ENCODE data around the gene ULK3.
A peak's percentile ranks its signal among the peaks of the same experiment; 100 is the strongest.

Gene ULK3

DNA sequence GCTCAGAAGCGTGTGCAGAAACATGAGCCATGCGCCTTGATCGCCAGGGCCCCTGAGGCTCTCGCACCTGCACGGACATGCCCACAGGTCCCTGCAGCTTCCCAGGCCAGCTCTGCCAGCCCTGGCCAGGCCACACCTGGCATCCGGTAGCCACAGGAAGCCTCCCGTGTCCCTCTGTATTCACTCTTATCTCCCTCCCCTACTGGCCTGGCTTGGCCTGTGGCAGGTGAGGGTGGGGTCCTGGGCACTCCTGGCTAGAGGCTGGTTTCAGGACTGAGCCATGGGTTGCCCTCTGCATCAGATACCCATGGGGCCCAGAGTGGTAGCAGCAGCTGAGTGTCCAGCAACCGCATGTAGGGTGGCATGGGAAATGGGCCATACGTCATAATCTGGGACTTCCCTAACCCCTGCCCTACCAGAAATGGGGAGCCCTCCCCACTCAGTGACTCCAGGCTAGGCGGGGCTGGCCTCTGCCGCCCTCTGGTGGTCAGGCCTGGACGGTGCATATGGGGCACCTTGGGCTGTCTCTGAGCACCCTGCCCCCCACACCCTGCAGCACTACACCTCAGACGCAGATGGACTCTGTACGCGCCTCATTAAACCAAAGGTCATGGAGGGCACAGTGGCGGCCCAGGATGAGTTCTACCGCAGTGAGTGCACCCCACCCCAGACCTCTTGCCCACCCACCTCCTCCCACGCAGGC is 42.9 kb downstream of the ULK3 start (continued):
- no peak for TF ChIP-seq ZNF623 (tag by site-specific recombination; IDR thresholded peaks at IDR 0.05)
- TF ChIP-seq EGR2 (tag by site-specific recombination; IDR thresholded peaks at IDR 0.05; ENCODE audit: low read depth) = peak; percentile 47
- TF ChIP-seq, protein P1, sequence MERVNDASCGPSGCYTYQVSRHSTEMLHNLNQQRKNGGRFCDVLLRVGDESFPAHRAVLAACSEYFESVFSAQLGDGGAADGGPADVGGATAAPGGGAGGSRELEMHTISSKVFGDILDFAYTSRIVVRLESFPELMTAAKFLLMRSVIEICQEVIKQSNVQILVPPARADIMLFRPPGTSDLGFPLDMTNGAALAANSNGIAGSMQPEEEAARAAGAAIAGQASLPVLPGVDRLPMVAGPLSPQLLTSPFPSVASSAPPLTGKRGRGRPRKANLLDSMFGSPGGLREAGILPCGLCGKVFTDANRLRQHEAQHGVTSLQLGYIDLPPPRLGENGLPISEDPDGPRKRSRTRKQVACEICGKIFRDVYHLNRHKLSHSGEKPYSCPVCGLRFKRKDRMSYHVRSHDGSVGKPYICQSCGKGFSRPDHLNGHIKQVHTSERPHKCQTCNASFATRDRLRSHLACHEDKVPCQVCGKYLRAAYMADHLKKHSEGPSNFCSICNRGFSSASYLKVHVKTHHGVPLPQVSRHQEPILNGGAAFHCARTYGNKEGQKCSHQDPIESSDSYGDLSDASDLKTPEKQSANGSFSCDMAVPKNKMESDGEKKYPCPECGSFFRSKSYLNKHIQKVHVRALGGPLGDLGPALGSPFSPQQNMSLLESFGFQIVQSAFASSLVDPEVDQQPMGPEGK (tag by site-specific recombination; IDR thresholded peaks at IDR 0.05) = peak; percentile 97
- peak; percentile 26; the same call in 1 of the 2 replicates for TF ChIP-seq KLF7 (tag by site-specific recombination; IDR thresholded peaks at IDR 0.05; ENCODE audit: borderline replicate concordance)
- no peak for TF ChIP-seq ZNF529 (tag by site-specific recombination; IDR thresholded peaks at IDR 0.05; ENCODE audit: insufficient replicate concordance)
- 0 out of 2 replicates have a peak, but pooled peaks have one; percentile 11 for TF ChIP-seq OSR2 (tag by site-specific recombination; IDR thresholded peaks at IDR 0.05)
- TF ChIP-seq ZNF776 (tag by site-specific recombination; IDR thresholded peaks at IDR 0.05; ENCODE audit: borderline replicate concordance) = no peak
- TF ChIP-seq ZBTB21 (tag by site-specific recombination; IDR thresholded peaks at IDR 0.05) = no peak
- peak; percentile 18; the same call in 1 of the 2 replicates for TF ChIP-seq ZBTB7A (tag by site-specific recombination; IDR thresholded peaks at IDR 0.05; ENCODE audit: low read depth)
- peak; percentile 52 for TF ChIP-seq KLF1 (tag by site-specific recombination; IDR thresholded peaks at IDR 0.05)
- TF ChIP-seq HIC1 (tag by site-specific recombination; IDR thresholded peaks at IDR 0.05) = peak; percentile 81; the same call in 1 of the 2 replicates
- TF ChIP-seq, protein P2, sequence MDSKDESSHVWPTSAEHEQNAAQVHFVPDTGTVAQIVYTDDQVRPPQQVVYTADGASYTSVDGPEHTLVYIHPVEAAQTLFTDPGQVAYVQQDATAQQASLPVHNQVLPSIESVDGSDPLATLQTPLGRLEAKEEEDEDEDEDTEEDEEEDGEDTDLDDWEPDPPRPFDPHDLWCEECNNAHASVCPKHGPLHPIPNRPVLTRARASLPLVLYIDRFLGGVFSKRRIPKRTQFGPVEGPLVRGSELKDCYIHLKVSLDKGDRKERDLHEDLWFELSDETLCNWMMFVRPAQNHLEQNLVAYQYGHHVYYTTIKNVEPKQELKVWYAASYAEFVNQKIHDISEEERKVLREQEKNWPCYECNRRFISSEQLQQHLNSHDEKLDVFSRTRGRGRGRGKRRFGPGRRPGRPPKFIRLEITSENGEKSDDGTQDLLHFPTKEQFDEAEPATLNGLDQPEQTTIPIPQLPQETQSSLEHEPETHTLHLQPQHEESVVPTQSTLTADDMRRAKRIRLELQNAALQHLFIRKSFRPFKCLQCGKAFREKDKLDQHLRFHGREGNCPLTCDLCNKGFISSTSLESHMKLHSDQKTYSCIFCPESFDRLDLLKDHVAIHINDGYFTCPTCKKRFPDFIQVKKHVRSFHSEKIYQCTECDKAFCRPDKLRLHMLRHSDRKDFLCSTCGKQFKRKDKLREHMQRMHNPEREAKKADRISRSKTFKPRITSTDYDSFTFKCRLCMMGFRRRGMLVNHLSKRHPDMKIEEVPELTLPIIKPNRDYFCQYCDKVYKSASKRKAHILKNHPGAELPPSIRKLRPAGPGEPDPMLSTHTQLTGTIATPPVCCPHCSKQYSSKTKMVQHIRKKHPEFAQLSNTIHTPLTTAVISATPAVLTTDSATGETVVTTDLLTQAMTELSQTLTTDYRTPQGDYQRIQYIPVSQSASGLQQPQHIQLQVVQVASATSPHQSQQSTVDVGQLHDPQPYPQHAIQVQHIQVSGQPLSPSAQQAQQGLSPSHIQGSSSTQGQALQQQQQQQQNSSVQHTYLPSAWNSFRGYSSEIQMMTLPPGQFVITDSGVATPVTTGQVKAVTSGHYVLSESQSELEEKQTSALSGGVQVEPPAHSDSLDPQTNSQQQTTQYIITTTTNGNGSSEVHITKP (tag by site-specific recombination; IDR thresholded peaks at IDR 0.05) = 0 out of 2 replicates have a peak, but pooled peaks have one; percentile 24
- TF ChIP-seq GLIS1 (tag by site-specific recombination; IDR thresholded peaks at IDR 0.05) = peak; percentile 23; the same call in 1 of the 2 replicates
- no peak for TF ChIP-seq TRIM28 (IDR thresholded peaks at IDR 0.05; ENCODE audit: borderline replicate concordance, low read length)
- TF ChIP-seq, protein P3, sequence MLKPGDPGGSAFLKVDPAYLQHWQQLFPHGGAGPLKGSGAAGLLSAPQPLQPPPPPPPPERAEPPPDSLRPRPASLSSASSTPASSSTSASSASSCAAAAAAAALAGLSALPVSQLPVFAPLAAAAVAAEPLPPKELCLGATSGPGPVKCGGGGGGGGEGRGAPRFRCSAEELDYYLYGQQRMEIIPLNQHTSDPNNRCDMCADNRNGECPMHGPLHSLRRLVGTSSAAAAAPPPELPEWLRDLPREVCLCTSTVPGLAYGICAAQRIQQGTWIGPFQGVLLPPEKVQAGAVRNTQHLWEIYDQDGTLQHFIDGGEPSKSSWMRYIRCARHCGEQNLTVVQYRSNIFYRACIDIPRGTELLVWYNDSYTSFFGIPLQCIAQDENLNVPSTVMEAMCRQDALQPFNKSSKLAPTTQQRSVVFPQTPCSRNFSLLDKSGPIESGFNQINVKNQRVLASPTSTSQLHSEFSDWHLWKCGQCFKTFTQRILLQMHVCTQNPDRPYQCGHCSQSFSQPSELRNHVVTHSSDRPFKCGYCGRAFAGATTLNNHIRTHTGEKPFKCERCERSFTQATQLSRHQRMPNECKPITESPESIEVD (tag by site-specific recombination; IDR thresholded peaks at IDR 0.05) = no peak
- TF ChIP-seq ZNF600 (tag by site-specific recombination; IDR thresholded peaks at IDR 0.05) = peak; percentile 45; the same call in 1 of the 2 replicates
- TF ChIP-seq ZSCAN30 (tag by site-specific recombination; IDR thresholded peaks at IDR 0.05) = peak; percentile 88
- no peak for TF ChIP-seq MEIS1 (CRISPR knock-in tag; IDR thresholded peaks at IDR 0.05; ENCODE audit: borderline replicate concordance)
- no peak for TF ChIP-seq OVOL3 (tag by site-specific recombination; IDR thresholded peaks at IDR 0.05)
- no peak for TF ChIP-seq ZNF394 (tag by site-specific recombination; IDR thresholded peaks at IDR 0.05; ENCODE audit: borderline replicate concordance)
- TF ChIP-seq, protein P4, sequence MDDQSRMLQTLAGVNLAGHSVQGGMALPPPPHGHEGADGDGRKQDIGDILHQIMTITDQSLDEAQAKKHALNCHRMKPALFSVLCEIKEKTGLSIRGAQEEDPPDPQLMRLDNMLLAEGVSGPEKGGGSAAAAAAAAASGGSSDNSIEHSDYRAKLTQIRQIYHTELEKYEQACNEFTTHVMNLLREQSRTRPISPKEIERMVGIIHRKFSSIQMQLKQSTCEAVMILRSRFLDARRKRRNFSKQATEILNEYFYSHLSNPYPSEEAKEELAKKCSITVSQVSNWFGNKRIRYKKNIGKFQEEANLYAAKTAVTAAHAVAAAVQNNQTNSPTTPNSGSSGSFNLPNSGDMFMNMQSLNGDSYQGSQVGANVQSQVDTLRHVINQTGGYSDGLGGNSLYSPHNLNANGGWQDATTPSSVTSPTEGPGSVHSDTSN (CRISPR knock-in tag; IDR thresholded peaks at IDR 0.05) = no peak
- TF ChIP-seq ZFP41 (tag by site-specific recombination; IDR thresholded peaks at IDR 0.05; ENCODE audit: borderline replicate concordance) = no peak
- TF ChIP-seq SCRT2 (tag by site-specific recombination; IDR thresholded peaks at IDR 0.05) = peak; percentile 54
- TF ChIP-seq PRDM4 (tag by site-specific recombination; IDR thresholded peaks at IDR 0.05) = no peak
- TF ChIP-seq SP2 (tag by site-specific recombination; IDR thresholded peaks at IDR 0.05) = peak; percentile 38
- TF ChIP-seq ZNF660 (tag by site-specific recombination; IDR thresholded peaks at IDR 0.05) = 0 out of 2 replicates have a peak, but pooled peaks have one; percentile 55
